ENCODE data around the gene PTCH1.

Gene PTCH1

GRCh38 chr9:95461448-95462248 lies 55.1 kb downstream of the PTCH1 start:
- no peak for DNase-seq

GRCh38 chr9:95460518-95461164 lies 56.1 kb downstream of the PTCH1 start:
- DNase-seq, result no peak

DNA sequence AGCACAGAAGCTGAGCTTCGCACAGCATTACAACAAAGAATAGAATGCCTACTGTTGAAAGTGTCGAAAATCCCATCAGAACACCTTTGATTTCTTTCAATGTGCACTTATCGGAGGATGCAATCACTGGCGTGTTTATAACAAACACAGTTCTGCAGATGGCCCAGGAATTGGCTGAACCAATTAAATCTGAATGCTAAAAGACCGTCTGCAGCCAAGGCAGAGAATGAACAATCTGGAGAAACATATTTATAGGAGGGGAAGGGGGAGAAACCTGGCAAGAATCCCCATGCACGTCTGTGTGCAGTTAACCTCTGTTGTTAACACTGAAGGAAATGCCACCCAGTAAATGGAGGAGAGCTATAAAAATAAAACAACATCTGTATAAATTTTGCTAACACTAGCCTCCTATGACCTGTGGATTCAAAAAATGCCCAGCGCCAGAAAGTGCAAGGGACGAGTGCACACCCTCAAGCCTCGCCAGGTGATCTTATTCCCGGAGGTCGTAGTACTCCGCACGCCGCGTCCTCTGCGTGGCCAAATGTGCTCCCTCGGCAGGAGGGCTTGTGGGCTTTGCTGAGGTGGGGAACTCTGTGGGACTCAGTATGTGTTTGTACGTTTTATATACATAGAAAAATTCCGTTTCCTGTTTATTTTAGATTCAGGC lies 56.8 kb downstream of the PTCH1 start:
- DNase-seq, result no peak

- DNase-seq, result no peak
These were observed 57.6 kb downstream of the PTCH1 start for GRCh38 chr9:95459178-95459577.

DNA sequence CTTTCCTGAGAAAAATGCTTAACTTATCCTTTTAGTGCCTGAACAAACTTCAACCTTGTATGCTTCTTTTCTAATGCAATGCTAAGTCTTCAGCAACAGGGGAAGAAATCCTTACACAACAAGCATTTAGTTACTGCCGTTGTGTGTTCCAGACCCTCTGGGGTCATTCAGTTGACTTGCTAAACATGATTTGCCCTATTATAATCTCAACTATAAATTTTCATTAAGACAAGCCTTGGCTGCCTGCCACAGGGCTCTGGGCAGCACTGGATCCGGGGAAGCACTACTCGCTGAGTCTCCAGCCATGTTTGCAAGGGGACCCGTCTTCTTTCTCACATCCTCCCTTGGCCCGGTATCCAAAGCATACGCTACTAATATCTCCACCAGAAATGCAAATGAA lies 58.1 kb downstream of the PTCH1 start:
- DNase-seq, result no peak

DNA sequence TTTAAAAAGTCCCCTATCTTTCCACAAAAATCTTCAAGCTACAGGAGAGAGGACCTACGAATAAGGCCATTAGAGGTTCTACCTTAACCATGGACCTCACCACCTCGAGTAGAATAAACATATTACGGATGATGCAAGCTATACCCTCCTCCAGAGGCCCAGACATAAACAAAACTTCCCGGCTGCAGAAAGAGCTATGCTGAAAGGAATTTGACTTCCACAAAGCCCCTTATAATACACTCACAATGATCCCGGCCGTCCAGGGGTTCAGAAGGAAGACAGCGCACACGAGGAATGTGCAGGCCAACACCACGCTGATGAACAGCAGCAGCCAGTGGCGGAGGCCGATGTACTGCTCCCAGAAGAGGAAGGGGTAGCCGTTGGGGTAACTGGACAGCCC lies 59.0 kb downstream of the PTCH1 start:
- no peak for DNase-seq

DNA sequence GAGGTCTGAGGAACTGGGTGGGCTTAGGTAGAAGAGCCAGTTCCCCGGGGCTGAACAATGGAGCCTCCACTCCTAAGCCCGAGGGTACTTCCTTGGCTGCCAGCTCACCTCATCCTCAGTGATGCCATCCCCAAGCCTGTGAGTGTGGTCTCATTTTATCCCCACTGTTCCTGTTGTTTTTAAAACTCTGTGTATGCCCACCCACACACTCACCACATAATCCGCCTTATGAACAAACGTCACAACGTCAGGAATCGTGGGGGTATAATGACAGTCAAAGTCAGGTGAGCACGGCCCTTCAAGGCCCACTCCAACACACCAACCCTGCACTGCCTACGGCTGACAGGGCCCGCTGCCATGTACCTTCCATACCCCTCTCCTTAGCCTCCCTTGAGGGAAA lies 61.1 kb downstream of the PTCH1 start:
- DNase-seq, result no peak

DNA sequence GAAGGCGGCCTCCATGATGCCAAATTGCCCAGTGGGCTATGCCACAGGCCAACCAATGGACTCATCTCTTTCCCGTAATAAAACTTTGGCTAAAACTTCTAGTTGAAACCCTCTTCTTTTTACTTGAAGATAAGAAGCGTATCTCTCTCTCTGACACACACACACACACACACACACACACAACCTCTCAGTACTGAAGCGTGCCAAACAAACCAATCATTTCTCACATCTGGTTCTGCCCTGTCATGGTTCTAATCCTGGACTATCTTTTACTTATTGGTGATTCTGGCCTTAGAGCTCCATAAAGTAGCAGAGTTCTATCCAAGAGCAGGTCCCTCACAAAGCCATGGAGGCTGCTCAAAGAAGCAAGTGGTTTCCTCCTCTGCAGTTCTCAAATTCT lies 64.6 kb downstream of the PTCH1 start:
- no peak for DNase-seq

DNA sequence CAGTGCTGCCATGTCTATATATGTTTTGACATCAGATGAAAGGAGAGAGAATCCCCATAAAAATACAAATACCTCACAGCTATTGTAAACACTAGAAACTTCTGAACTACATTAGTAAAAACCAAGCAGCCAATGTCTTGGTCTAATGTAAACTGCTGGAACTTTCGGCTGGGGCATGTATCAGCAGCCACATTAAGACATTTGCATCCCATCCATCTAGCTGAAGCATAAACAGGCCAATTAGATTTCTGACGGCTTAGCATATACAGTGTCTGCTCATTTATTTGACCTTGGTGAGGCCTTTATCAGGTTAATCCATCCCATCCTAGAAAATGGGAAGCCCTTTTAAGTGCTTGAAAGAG lies 65.7 kb downstream of the PTCH1 start:
- no peak for DNase-seq

DNA sequence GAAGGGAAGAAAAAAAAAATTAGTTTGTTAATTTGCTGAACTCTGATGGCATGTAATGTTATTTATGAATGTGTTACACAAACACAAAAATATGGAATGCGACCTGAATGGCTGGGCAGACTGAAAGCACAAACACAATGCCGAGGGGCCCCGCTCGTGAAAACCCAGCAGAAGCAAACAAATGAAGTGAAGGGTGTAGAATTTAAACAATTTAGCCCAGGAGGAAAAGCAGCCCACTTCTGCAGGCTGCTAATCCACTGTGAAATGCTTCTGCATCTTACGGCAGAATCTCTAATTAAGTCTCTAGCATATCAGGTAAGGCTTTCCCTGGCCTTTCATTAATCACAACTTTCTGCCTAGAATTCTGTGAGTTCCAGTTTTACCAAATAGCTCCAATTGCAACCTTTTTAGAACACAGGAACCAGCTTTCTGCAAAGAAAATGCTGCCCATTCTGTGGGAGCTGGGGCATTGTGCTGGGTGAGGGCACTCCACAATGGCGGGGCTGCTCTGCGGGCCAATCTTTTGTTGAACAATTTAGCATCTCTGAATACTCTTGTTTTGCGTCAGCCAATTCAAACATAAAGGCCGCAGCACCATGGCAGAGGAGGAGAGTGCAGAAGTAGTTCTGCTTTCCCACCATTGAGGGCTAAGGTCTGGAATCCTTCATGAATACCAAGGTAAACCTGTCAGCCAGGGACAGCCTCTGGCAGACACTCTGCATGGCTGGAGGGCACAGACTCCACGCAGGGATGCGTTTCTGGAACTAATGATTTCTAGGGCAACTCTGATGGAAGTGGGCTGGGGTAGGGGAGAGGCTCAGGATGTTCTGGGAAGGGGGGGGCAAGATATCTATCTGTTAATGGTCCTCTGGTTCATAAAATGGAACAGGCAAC lies 66.4 kb downstream of the PTCH1 start:
- no peak for DNase-seq

DNA sequence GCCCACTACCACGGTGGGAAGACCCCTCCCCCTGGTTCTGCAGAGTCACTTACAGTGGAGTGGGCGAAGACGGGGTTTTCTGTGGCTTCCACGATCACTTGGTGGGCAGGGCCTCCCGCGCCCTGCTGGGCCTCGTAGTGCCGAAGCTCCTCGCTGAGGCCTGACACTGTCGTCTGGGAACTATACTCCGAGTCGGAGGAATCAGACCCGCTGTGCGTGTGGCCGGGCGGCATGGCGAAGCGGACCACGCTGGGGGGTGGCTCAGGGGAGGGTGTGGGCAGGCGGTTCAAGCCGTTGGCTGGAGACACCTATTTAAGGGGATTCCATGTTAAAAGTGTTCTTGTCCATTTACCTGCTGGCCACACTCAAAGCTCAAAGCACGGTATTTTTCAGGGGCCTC lies 67.8 kb downstream of the PTCH1 start:
- DNase-seq, result no peak

GRCh38 chr9:95447660-95448420 lies 68.9 kb downstream of the PTCH1 start:
- no peak for DNase-seq

GRCh38 chr9:95446984-95447383 lies 69.8 kb downstream of the PTCH1 start:
- DNase-seq, result no peak

GRCh38 chr9:95446259-95446658 lies 70.5 kb downstream of the PTCH1 start:
- DNase-seq, result no peak

- no peak for DNase-seq
These were observed 72.6 kb downstream of the PTCH1 start for GRCh38 chr9:95444160-95444559.

- DNase-seq, result no peak
These were observed 73.5 kb downstream of the PTCH1 start for GRCh38 chr9:95443301-95443700.

GRCh38 chr9:95441081-95441480 lies 75.7 kb downstream of the PTCH1 start:
- no peak for DNase-seq

DNA sequence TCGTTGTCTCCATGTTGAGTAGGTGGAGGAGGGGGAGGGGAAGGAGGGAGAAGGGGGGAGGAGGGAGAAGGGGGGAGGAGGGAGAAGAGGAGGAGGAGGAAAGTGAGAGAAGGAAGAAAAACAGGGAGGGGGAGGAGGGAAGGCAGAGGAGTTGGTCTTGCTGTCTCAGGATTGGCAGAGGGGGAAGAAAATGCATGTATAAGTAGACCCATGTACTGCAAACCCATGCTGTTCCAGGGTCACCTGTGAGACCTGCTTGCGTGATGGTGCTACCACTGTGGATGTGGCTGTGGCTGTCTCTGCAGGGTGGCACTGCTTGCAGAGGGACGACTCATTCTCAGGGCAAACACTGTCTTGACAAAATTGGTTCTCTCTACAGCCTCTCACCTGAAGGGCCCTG lies 76.3 kb downstream of the PTCH1 start:
- DNase-seq, result no peak

- DNase-seq, result no peak
These were observed 78.0 kb downstream of the PTCH1 start for GRCh38 chr9:95438561-95439357.

DNA sequence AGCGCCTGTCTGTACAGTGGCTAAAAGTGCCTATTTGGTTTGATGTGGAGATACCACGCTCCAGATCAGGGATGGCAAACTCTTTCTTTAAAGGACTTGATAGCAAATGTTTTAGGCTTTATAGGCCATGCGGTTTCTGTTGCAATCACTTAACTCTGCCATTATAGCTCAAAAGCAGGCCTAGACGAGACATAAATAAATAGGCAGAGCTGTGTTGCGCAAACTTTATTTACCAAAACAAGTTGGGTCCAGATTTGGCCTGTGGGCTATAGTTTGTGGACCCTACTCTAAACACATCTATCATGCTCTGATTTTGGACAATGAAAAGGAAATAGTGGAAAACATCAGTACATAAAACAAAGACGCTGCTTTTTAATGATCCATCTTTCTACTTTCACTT lies 79.2 kb downstream of the PTCH1 start:
- no peak for DNase-seq

GRCh38 chr9:95436416-95436815 lies 80.4 kb downstream of the PTCH1 start:
- DNase-seq, result no peak

Data from CD4-positive, alpha-beta T cell treated with Interleukin-12 subunit alpha and Interleukin-12 subunit beta, for 1 hour (primary cell).